GM12872 (cell line): ENCODE data around the gene ABCA2.

Source experiments
- TF ChIP-seq, protein P1 (sequence below): IDR thresholded peaks from 3 replicates; pipeline ENCODE4 v1.5.1; 2011; ENCODE audit warnings: low read depth, mild to moderate bottlenecking, low read length, moderate library complexity; ENCODE audit not compliant: insufficient read depth

ABCA2 gene

GRCh38 chr9:136973618-136974617, 54.1 kb downstream of the ABCA2 start:
- TF ChIP-seq, protein P1, sequence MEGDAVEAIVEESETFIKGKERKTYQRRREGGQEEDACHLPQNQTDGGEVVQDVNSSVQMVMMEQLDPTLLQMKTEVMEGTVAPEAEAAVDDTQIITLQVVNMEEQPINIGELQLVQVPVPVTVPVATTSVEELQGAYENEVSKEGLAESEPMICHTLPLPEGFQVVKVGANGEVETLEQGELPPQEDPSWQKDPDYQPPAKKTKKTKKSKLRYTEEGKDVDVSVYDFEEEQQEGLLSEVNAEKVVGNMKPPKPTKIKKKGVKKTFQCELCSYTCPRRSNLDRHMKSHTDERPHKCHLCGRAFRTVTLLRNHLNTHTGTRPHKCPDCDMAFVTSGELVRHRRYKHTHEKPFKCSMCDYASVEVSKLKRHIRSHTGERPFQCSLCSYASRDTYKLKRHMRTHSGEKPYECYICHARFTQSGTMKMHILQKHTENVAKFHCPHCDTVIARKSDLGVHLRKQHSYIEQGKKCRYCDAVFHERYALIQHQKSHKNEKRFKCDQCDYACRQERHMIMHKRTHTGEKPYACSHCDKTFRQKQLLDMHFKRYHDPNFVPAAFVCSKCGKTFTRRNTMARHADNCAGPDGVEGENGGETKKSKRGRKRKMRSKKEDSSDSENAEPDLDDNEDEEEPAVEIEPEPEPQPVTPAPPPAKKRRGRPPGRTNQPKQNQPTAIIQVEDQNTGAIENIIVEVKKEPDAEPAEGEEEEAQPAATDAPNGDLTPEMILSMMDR = no peak

- TF ChIP-seq, protein P1 = no peak
Observed at GRCh38 chr9:136972743-136973142, 55.3 kb downstream of the ABCA2 start.

DNA sequence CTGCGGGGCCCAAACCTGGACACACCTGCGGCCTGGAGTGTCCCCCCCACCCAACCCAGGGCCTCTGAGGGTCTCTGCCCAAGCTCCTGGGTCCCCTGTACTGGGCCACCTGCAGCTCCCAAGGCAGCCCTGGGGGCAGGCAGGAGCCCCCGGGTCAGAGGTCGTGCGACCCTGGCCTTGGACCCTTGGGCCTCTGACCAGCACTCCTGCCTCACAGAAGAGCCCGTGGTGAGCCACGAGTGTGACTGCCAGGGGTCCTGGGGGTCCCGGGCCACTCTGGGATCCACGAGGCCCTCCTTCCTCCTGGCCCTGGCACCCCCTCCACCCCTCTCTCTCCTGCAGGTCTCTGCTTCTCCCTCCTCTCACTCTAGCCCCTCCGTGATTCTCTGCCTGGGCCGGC, 55.7 kb downstream of the ABCA2 start:
- TF ChIP-seq, protein P1 = no peak

DNA sequence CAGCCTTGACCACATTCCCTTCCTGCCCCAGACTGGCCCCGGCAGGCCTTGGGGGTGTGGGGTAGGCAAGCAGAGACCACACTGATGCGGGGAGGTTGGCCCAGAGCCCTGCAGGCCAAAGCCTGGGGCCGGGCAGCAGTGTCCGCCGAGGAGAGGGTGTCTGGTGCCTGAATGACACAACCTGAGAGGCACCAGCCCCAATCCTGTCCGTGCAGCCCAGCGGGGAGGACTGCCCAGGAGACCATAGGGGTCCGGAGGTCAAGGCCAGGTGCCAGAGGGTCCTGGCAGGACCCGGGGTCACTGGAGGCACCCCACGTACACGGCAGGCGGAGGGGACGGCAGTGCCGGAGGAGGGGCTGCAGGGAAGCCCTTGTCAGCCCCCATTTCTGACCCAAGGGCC, 56.3 kb downstream of the ABCA2 start:
- TF ChIP-seq, protein P1 = no peak

DNA sequence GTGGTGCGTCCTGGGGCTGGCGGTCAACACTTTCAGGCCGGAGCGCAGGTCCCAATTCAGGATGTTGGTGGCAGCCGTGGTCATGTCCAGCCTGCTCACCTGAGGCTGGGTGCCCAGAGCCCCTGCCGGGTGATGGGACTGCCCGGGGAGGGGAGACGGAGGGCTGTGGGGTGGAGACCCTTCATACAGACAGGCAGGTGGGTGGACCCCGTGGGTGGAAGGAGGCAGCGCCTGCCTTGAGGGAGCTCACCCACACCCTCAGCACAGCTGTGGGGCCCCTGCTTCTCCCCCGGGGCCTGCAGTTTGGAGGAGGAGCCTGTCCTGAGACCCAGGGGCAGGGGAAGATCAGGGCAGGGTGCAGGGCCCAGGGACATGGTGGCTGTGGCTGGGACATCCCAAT, 57.7 kb downstream of the ABCA2 start:
- TF ChIP-seq, protein P1 = no peak

- TF ChIP-seq, protein P1 = no peak
Observed at GRCh38 chr9:136969774-136970173, 58.3 kb downstream of the ABCA2 start.

DNA sequence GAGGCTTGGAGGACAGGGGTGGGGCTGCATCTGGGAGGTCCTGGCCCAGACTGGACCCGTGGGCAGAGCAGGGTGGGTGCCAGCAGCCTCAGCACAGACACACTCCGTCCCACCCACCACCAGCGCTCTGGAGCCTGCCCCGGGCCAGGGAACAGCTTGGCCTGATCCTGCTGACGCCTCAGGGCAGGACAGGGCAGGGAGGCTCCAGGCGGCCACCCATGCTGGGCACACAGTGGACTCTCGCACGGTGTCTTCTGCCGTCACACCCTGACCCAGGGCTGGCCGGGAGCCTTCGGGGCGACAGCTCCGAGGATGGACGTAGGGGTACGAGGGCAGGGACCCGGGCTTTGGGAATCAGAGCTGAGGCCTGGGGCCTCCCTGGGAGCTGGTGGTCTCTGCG, 58.9 kb downstream of the ABCA2 start:
- TF ChIP-seq, protein P1 = no peak
